Psoas muscle (tissue), 8 donors: ENCODE results near the gene LOXHD1. TPM values are rescaled to one million over a fixed set of nuclear protein-coding genes. Genes with fewer than 3 reads are reported as not detected.
A peak's percentile ranks its signal among the peaks of the same experiment; 100 is the strongest.

Experiments used
- ATAC-seq, 4 donors: fragments of 200-7000 bp; cut with Tn5 transposase; one replicate each; pipeline ENCODE4 v1.9.1; 2020; ENCODE audit warnings: moderate library complexity in 3 of 4, mild to moderate bottlenecking in 2 of 4
- DNase-seq, 2 donors: peaks; one replicate each; pipeline ENCODE4 v3.0.0-alpha.2; 2020
- H3K27ac ChIP-seq: fragments of 200-600 bp; one replicate; pipeline ENCODE4 v1.8.0; 2022
- H3K27me3 ChIP-seq, 3 donors: fragments of 200-600 bp in 1 of 3; one replicate each; pipeline versions ENCODE4 v1.6.1 to v1.8.0; 2013 to 2022; ENCODE audit warnings: low read length in 2 of 3, mild to moderate bottlenecking in 2 of 3, moderate library complexity in 1 of 3; ENCODE audit not compliant: insufficient read depth in 3 of 3
- H3K36me3 ChIP-seq, 2 donors: fragments of 200-600 bp in 1 of 2; one replicate each; pipeline versions ENCODE4 v1.6.1 to v1.8.0; 2013 to 2022; ENCODE audit warnings: low read depth in 1 of 2, mild to moderate bottlenecking in 1 of 2, moderate library complexity in 1 of 2; ENCODE audit not compliant: insufficient read depth in 1 of 2
- H3K4me1 ChIP-seq: fragments of 200-600 bp; one replicate; pipeline ENCODE4 v1.8.0; 2022
- H3K4me3 ChIP-seq: fragments of 200-600 bp; one replicate; pipeline ENCODE4 v1.8.0; 2022; ENCODE audit warnings: mild to moderate bottlenecking
- H3K9me3 ChIP-seq: fragments of 200-600 bp; one replicate; pipeline ENCODE4 v1.8.0; 2022
- WGBS, 3 donors: extraction: QIAGEN DNeasy Blood & Tissue Kit; methylation state at CpG; one replicate each; pipeline versions ENCODE4 v1.1.6 to v1.1.7; 2013; 5-methylcytosine and 5-hydroxymethylcytosine counted together
- intact Hi-C, 2 donors: fragments of 100-400 bp; cut with DNase I; formaldehyde crosslinking; loops; one replicate each; pipeline versions ENCODE4 v1.11.0 to v1.14.2; 2022
- polyA plus RNA-seq, 3 donors: library from polyadenylated mRNA; stranded (reverse); fragments of 200-250 nt; gene quantifications; one replicate each; pipeline ENCODE4 v1.2.3, GENCODE V29; 2013
- total RNA-seq, 4 donors: library from RNA; stranded (reverse); fragmentation: NEBNext Ultra II Directional in 2 of 4; extraction: Animal tissue kit (Norgen Biotek cat#: 25700) in 2 of 4; gene quantifications; one replicate each; pipeline versions ENCODE4 v1.2.1 to v1.2.4, GENCODE V29; 2021 to 2023
- TF ChIP-seq, protein P1 (sequence below): fragments of 200-600 bp; IDR thresholded peaks from one replicate; pipeline ENCODE4 v1.8.0; 2022; ENCODE audit warnings: antibody characterized with exemption
- donor health status: healthy with polysubstance abuse.
- donor health status: DM: no; HTN: no; CAD: no; lungs with moderate emphysema.
- donor health status: Bipolar disorder and iron deficiency.
- donor health status: healthy.
- donor health status: DM: yes; HTN: yes; CAD: no.
- donor health status: DM: no; HTN: no; CAD: no.
- donor health status: DM: no; HTN: no; CAD: no.
- donor health status: DM: yes; HTN: yes; CAD: no.

Gene LOXHD1
- total and polyA plus RNA-seq, 7 donors, result 0.06 to 0.34 (median 0.12) TPM; not detected in 1

DNA sequence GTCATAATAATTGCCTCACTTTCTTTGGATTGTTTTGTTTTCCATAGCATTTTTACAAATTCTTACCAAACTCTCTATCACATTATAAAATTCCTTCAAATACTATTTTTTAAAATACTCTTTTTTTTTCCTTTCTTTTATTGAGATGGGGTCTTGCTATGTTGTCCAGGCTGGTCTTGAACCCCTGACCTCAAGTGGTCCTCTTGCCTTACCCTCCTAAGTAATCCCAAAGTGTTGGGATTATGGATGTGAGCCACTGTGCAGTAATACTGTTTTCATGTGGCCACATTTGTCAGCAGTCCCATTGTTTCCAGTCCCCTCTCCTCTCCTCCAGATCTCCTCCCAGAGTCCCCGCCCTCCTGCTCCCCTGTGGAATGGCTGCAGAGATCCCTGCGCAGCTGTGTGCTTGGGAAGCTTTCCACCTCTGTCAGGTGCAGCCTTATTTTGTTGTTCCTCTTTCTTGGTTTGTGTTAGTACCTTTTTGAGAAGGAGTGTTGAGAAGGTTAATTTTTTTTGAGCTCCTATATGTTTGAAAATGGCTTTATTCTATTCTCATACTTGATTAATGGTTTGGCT is 227.3 kb downstream of the LOXHD1 start:
- no peaks in the 10 kb centered on the region for H3K27me3 ChIP-seq
- ATAC-seq, result no peak
- 56 to 78% (median 70%) methylated on average over 2 of the region's 2 CpGs for WGBS, 3 donors
- intact Hi-C loops, result loop anchor here in 1 of 2 donors (10.0 kb wide), 1 partner anchor 145 kb away; no protein-coding TSS in a partner anchor
- peak in 1 of 2 donors; percentile 32 for DNase-seq
- H3K9me3 ChIP-seq, result no peaks in the 10 kb centered on the region
- H3K4me1 ChIP-seq, result peaks cover 4% of the 10 kb centered on the region
- no peak overlapping the region for H3K4me3 ChIP-seq
- TF ChIP-seq, protein P1, sequence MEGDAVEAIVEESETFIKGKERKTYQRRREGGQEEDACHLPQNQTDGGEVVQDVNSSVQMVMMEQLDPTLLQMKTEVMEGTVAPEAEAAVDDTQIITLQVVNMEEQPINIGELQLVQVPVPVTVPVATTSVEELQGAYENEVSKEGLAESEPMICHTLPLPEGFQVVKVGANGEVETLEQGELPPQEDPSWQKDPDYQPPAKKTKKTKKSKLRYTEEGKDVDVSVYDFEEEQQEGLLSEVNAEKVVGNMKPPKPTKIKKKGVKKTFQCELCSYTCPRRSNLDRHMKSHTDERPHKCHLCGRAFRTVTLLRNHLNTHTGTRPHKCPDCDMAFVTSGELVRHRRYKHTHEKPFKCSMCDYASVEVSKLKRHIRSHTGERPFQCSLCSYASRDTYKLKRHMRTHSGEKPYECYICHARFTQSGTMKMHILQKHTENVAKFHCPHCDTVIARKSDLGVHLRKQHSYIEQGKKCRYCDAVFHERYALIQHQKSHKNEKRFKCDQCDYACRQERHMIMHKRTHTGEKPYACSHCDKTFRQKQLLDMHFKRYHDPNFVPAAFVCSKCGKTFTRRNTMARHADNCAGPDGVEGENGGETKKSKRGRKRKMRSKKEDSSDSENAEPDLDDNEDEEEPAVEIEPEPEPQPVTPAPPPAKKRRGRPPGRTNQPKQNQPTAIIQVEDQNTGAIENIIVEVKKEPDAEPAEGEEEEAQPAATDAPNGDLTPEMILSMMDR, result no peak
- H3K36me3 ChIP-seq, result no peaks in the 10 kb centered on the region
- H3K27ac ChIP-seq, result no peak overlapping the region

DNA sequence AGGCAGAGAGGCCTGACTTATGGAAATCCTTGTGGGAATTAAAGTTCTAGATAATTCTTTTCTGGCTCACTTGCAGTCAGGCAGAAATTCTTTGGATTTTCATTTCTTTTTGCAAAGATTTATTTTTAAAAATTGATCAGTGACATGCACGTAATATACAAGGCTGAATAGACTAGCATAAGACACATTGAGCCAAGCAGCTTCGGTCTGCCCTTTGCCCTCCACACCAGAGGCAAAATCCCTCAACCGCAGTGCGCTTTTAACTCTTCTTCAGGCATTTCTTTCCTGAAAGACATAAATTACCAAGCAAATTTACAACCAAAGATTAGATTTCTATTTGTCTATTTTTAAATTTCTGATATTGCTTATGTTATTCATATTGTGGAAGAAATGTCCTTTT is 227.9 kb downstream of the LOXHD1 start:
- Histone ChIP-seq H3K27ac (no peak overlapping the region), H3K27me3 (no peaks in the 10 kb centered on the region), H3K4me3 (no peak overlapping the region), H3K9me3 (no peaks in the 10 kb centered on the region), H3K4me1 (peaks cover 5% of the 10 kb centered on the region), H3K36me3 (no peaks in the 10 kb centered on the region)
- TF ChIP-seq, protein P1, result no peak
- DNase-seq, result no peak
- intact Hi-C loops, result loop anchor here in 1 of 2 donors (10.0 kb wide), 1 partner anchor 144 kb away; no protein-coding TSS in a partner anchor
- ATAC-seq, result no peak
- 86 to 93% (median 92%) methylated on average over 4 of the region's 4 CpGs for WGBS, 3 donors

DNA sequence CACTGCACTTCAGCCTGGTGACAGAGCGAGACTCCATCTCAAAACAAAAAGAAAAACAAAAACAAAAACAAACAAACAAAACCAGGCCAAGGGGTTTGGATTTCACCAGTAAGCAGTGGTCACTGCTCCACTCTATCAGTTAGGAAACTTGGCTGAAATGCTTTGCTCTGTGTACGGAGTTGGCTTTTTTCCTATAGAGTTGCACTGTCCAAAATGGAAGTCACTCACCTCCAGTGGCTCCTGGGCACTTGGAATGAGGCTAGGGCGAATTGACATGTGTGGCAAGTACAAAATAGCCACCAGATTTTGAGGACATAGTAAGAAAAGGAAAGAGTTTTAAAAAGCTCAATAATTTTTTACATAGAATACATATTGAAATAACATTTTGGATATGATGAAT is 228.7 kb downstream of the LOXHD1 start:
- H3K9me3 ChIP-seq, result no peaks in the 10 kb centered on the region
- TF ChIP-seq, protein P1, result no peak
- intact Hi-C loops, result loop anchor here in 1 of 2 donors (10.0 kb wide), 1 partner anchor 144 kb away; no protein-coding TSS in a partner anchor
- 49 to 53% (median 49%) methylated on average over 3 of the region's 3 CpGs for WGBS, 3 donors
- peak in 2 of 4 donors; percentile 55 to 61 for ATAC-seq
- H3K4me3 ChIP-seq, result no peak overlapping the region
- no peaks in the 10 kb centered on the region for H3K36me3 ChIP-seq
- no peaks in the 10 kb centered on the region for H3K27me3 ChIP-seq
- H3K4me1 ChIP-seq, result peaks cover 5% of the 10 kb centered on the region
- DNase-seq, result no peak
- no peak overlapping the region for H3K27ac ChIP-seq

DNA sequence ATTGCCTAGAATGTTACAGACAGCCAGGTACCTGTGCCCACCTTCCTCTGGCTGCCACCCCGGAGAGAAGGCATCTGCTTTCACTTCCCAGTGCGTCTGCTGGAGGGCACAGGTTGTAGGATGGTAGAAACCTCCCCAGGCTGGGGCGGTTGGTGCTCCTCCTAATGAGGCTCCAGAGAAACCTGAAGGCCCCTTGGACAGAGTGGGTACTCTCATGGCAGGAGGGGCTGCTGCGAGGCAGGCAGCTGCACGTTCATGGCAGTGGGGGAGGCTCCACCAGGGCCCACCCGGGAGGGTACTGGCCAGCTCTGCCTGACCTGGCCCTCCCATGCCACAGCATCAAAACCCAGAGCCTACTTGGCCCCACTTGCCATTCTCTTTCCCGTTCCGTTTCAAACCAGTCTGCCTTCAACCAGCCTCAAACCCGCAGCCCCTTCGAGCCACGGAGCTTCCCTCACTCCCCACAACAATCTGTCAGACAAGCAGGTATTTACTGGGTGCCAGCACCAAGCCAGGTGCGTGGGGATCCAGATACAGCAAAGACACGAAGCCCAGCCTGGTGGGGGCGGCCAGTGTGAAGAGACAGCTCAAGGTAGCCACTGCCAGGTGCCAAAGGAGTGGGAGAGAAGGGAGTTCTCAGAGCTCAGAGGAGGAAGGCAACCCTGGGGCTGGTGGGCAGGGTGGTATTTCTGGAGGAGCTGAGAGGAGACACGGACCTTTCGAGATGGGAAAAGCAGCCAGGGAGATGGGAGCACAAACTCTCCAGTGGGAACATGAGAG is 229.6 kb downstream of the LOXHD1 start:
- WGBS, 3 donors, result 93 to 94% (median 93%) methylated on average over 16 of the region's 16 CpGs
- Histone ChIP-seq H3K27me3 (no peaks in the 10 kb centered on the region), H3K4me3 (no peak overlapping the region), H3K4me1 (peaks cover 14% of the 10 kb centered on the region), H3K27ac (no peak overlapping the region), H3K36me3 (no peaks in the 10 kb centered on the region), H3K9me3 (no peaks in the 10 kb centered on the region)
- no peak for ATAC-seq
- peak in 1 of 2 donors; percentile 42 for DNase-seq
- intact Hi-C loops, result loop anchor here in 1 of 2 donors (10.0 kb wide), 1 partner anchor 143 kb away; no protein-coding TSS in a partner anchor
- TF ChIP-seq, protein P1, result no peak

Other genes starting within 250 kb of the LOXHD1 start
- gene ST8SIA5, start 99.8 kb upstream of the LOXHD1 start, total RNA-seq, result 1 to 10 TPM; 1.8 to 9.9 (median 7.2) TPM
- 1 to 10 TPM; 2.2 to 3.2 (median 3.1) TPM for gene ST8SIA5, start 99.8 kb upstream of the LOXHD1 start, polyA plus RNA-seq